RWPE2 (cell line): ENCODE results near the gene ARHGAP18.

Experiments
- ATAC-seq: fragments of 200-7000 bp; cut with Tn5 transposase; 3 replicates; pipeline ENCODE4 v1.9.1; 2021; ENCODE audit warnings: low read depth
- DNase-seq: peaks from one replicate; pipeline ENCODE4 v3.0.0-alpha.2; 2020; ENCODE audit warnings: low spot score
- H3K27ac ChIP-seq: fragments of 450-650 bp; 2 replicates; pipeline ENCODE4 v1.5.1; 2017; ENCODE audit warnings: mild to moderate bottlenecking; ENCODE audit not compliant: poor library complexity, severe bottlenecking
- H3K27me3 ChIP-seq: fragments of 250-450 bp; sonication (Bioruptor Pico); 2 replicates; pipeline ENCODE4 v1.5.1; 2021; ENCODE audit warnings: mild to moderate bottlenecking, moderate library complexity; ENCODE audit not compliant: insufficient read depth, poor library complexity, severe bottlenecking
- H3K36me3 ChIP-seq: fragments of 250-450 bp; sonication (Bioruptor Pico); 2 replicates; pipeline ENCODE4 v1.5.1; 2020; ENCODE audit warnings: low read depth, mild to moderate bottlenecking, moderate library complexity
- H3K4me1 ChIP-seq: fragments of 250-450 bp; sonication (Bioruptor Pico); 2 replicates; pipeline ENCODE4 v1.5.1; 2021; ENCODE audit warnings: mild to moderate bottlenecking, moderate library complexity; ENCODE audit not compliant: insufficient read depth, poor library complexity, severe bottlenecking
- H3K4me3 ChIP-seq: fragments of 250-450 bp; sonication (Bioruptor Pico); 2 replicates; pipeline ENCODE4 v1.5.1; 2021; ENCODE audit warnings: mild to moderate bottlenecking, moderate library complexity; ENCODE audit not compliant: severe bottlenecking
- H3K9me3 ChIP-seq: fragments of 250-450 bp; sonication (Bioruptor Pico); 2 replicates; pipeline ENCODE4 v1.5.1; 2021; ENCODE audit warnings: mild to moderate bottlenecking, moderate library complexity; ENCODE audit not compliant: severe bottlenecking
- TF ChIP-seq, protein P1 (sequence below): fragments of 450-650 bp; IDR thresholded peaks from one replicate; pipeline ENCODE4 v1.5.1; 2017; ENCODE audit warnings: mild to moderate bottlenecking, moderate library complexity; ENCODE audit not compliant: poor library complexity, severe bottlenecking

Gene ARHGAP18

DNA sequence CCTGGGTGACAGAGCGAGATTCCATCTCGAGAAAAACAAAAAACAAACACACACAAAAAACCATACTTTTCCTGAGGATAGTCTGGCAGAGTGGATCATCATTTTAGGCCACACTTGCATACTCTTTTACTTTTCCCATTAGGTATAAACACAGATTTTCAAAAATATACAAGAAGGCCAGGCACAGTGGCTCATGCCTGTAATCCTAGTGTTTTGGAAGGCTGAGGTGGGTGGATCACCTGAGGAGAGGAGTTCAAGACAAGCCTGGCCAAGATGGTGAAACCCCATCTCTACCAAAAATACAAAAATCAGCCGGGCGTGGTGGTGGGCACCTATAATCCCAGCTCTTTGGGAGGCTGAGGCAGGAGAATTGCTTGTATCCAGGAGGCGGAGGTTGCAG lies 85.5 kb downstream of the ARHGAP18 start:
- Histone ChIP-seq H3K27me3 (no peaks in the 10 kb centered on the region), H3K36me3 (peaks cover 59% of the 10 kb centered on the region), H3K27ac (peak overlapping the region; percentile 72), H3K4me1 (peaks cover 17% of the 10 kb centered on the region), H3K4me3 (no peak overlapping the region), H3K9me3 (no peaks in the 10 kb centered on the region)
- TF ChIP-seq, protein P1, sequence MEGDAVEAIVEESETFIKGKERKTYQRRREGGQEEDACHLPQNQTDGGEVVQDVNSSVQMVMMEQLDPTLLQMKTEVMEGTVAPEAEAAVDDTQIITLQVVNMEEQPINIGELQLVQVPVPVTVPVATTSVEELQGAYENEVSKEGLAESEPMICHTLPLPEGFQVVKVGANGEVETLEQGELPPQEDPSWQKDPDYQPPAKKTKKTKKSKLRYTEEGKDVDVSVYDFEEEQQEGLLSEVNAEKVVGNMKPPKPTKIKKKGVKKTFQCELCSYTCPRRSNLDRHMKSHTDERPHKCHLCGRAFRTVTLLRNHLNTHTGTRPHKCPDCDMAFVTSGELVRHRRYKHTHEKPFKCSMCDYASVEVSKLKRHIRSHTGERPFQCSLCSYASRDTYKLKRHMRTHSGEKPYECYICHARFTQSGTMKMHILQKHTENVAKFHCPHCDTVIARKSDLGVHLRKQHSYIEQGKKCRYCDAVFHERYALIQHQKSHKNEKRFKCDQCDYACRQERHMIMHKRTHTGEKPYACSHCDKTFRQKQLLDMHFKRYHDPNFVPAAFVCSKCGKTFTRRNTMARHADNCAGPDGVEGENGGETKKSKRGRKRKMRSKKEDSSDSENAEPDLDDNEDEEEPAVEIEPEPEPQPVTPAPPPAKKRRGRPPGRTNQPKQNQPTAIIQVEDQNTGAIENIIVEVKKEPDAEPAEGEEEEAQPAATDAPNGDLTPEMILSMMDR, result no peak
- DNase-seq (no peak), ATAC-seq (no peak)

DNA sequence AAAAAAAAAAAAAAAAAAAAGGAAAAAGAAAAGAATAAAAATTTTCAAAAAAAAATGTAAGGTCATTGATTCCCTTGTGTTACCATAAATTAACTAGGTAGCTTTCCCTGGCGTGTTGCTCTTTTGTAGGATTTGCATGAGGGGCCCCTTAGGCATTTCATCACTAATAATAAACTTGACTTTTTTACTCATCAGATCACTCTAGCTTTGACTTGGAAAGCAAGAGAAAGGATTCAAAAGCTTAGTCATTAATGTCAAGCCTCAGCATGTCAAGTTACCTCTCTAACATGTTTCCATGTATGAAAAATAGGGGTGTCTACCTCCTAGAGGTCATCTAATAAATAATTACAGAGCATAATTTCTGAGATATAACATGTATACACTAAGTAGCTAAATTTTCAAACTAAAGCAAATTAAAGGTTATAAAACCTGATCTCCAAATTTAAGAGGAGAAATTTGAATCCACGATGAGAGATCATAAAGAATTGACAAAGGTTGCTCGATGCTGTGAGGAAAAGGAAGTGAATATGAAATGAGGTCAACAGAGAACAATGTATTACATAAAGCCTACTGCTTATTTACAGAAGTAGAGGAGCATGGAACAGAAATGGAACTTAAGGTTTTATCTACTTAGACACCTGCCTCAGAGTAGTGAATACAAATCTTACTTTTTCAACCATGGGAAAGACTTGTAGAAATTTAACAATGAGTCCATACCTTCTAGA lies 86.8 kb downstream of the ARHGAP18 start:
- DNase-seq (no peak), ATAC-seq (peak; percentile 82)
- Histone ChIP-seq H3K27me3 (no peaks in the 10 kb centered on the region), H3K4me3 (no peak overlapping the region), H3K4me1 (peaks cover 17% of the 10 kb centered on the region), H3K9me3 (no peaks in the 10 kb centered on the region), H3K36me3 (peaks cover 53% of the 10 kb centered on the region), H3K27ac (peak overlapping the region; percentile 72)
- TF ChIP-seq, protein P1, result no peak

DNA sequence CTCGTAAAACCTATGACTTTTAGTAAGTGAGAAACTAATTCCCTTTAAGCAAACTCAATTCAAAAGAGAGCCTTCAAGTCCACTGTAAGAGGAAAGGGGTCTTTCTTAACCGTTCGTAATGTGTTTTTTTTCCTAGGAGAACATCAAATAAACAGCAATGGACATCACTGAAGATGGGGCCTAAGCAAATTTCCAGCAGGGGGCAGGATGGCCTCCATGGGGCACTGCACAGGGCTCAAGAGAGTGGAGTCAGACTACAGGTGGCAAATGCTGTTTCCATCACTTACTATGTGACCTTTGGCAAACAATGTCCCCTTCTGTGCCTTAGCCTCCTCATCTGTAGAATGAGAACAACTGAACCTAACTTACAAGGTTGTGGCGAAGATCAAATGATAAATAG lies 88.7 kb downstream of the ARHGAP18 start:
- ATAC-seq, result no peak
- no peaks in the 10 kb centered on the region for H3K9me3 ChIP-seq
- no peak overlapping the region for H3K4me3 ChIP-seq
- peaks cover 17% of the 10 kb centered on the region for H3K4me1 ChIP-seq
- no peaks in the 10 kb centered on the region for H3K27me3 ChIP-seq
- no peak for DNase-seq
- peaks cover 53% of the 10 kb centered on the region for H3K36me3 ChIP-seq
- no peak overlapping the region for H3K27ac ChIP-seq
- TF ChIP-seq, protein P1, result peak; percentile 23

DNA sequence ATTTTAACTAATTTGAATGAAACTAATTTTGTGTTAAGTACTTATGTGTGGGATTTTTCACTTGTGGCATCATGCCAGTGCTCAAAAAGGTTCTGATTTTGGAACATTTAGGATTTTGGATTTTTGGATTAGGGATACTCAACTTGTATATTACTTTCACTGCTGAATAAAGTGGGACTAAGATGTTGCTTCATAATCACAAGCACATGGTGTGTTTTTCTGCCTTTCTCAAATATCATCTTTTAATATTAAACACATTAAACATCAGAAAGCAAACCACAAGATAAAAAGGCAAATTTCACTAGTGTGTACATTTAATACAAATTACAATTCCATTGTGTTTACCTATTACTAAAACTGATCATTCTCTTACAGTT lies 89.8 kb downstream of the ARHGAP18 start:
- Histone ChIP-seq H3K4me1 (peaks cover 17% of the 10 kb centered on the region), H3K9me3 (no peaks in the 10 kb centered on the region), H3K27ac (no peak overlapping the region), H3K27me3 (no peaks in the 10 kb centered on the region), H3K36me3 (peaks cover 59% of the 10 kb centered on the region), H3K4me3 (no peak overlapping the region)
- no peak for ATAC-seq
- no peak for DNase-seq
- TF ChIP-seq, protein P1, result no peak

DNA sequence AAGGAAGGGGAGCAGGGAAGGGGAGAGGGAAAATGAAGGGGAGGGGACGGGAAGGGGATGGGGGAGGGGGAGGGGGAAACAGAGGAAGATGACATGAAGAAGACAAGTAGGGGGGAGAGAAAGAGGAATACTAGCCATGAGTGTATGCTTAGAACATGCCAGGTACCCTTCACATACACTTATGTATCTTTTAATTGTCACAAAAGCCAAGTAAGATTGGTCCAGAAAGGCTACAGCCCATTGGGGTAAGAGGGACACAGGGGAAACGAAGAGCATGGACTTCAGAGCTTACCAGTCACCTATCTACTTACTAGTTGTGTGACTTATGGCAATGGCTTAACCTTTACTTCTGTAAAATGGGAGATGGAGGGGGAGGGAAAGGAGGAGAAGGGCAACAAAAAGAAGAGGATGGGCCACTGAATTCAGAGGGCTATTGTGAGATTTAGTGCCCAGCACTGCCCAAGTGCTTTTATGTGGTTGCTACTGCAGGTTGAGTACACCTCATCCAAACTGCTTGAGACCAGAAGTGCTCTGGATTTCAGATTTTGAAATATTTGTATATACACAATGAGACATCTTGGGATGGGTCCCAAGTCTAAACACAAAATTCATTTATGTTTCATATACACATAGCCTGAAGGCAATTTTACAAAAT lies 90.3 kb downstream of the ARHGAP18 start:
- TF ChIP-seq, protein P1, result no peak

More for the DNA sequence above, 90.3 kb downstream of the ARHGAP18 start:
- H3K27ac ChIP-seq, result no peak overlapping the region
- ATAC-seq, result no peak
- no peak for DNase-seq
- H3K4me3 ChIP-seq, result no peak overlapping the region
- H3K36me3 ChIP-seq, result peaks cover 59% of the 10 kb centered on the region
- peaks cover 17% of the 10 kb centered on the region for H3K4me1 ChIP-seq
- no peaks in the 10 kb centered on the region for H3K9me3 ChIP-seq
- no peaks in the 10 kb centered on the region for H3K27me3 ChIP-seq
